SH-SY5Y (cell line): ENCODE results near the gene DDX49.
A peak's percentile ranks its signal among the peaks of the same experiment; 100 is the strongest.

Experiments used
- GATA2 ChIP-seq: IDR thresholded peaks from 2 replicates; pipeline ENCODE4 v1.6.1; 2011; ENCODE audit warnings: mild to moderate bottlenecking, low read depth, low read length
- GATA3 ChIP-seq: IDR thresholded peaks from 2 replicates; pipeline ENCODE4 v1.6.1; 2011; ENCODE audit warnings: low read depth, mild to moderate bottlenecking, low read length, moderate library complexity

GRCh38 chr19:18919086-18919899, at the start of gene DDX49, which contains the start of gene COPE:
- TF ChIP-seq GATA3 (no peak), GATA2 (peak; percentile 73)
